HG02588 (cell line): ENCODE data around the gene GALNT9.

ENCODE experiments used
- ATAC-seq: cut with Tn5 transposase; IDR thresholded peaks from one replicate; pipeline ENCODE4 v1.9.1; 2021; ENCODE audit warnings: mild to moderate bottlenecking, moderate library complexity; ENCODE audit not compliant: unreplicated experiment

Gene GALNT9

GRCh38 chr12:132344601-132345000, 15.2 kb upstream of the GALNT9 start:
- ATAC-seq: no peak

- ATAC-seq: no peak
Observed at GRCh38 chr12:132344181-132344580, 14.8 kb upstream of the GALNT9 start.

GRCh38 chr12:132343294-132344004, 14.1 kb upstream of the GALNT9 start:
- ATAC-seq: no peak

- ATAC-seq: no peak
Observed at GRCh38 chr12:132342251-132343227, 13.2 kb upstream of the GALNT9 start.

GRCh38 chr12:132341318-132342050, 12.1 kb upstream of the GALNT9 start:
- no peak for ATAC-seq

- no peak for ATAC-seq
Observed at GRCh38 chr12:132340266-132341035, 11.1 kb upstream of the GALNT9 start.

- ATAC-seq: no peak
Observed at GRCh38 chr12:132339856-132340255, 10.5 kb upstream of the GALNT9 start.

- ATAC-seq: no peak
Observed at GRCh38 chr12:132338781-132339180, 9.4 kb upstream of the GALNT9 start.

- no peak for ATAC-seq
Observed at GRCh38 chr12:132338311-132338710, 8.9 kb upstream of the GALNT9 start.

- ATAC-seq: no peak
Observed at GRCh38 chr12:132337557-132337956, 8.2 kb upstream of the GALNT9 start.

- ATAC-seq: no peak
Observed at GRCh38 chr12:132336451-132337413, 7.3 kb upstream of the GALNT9 start.

- no peak for ATAC-seq
Observed at GRCh38 chr12:132335179-132335756, 5.9 kb upstream of the GALNT9 start.

GRCh38 chr12:132333766-132334165, 4.4 kb upstream of the GALNT9 start:
- ATAC-seq: no peak

- ATAC-seq: no peak
Observed at GRCh38 chr12:132333273-132333672, 3.9 kb upstream of the GALNT9 start.

GRCh38 chr12:132330549-132330881, 1.1 kb upstream of the GALNT9 start:
- ATAC-seq: no peak

GRCh38 chr12:132329720-132330548, 545 bp upstream of the GALNT9 start:
- no peak for ATAC-seq

GRCh38 chr12:132328282-132329029, 933 bp downstream of the GALNT9 start:
- ATAC-seq: no peak
